ENCODE data around the gene KCNMA1.

The KCNMA1 gene

GRCh38 chr10:77498829-77499228 lies 138.8 kb downstream of the KCNMA1 start:
- Histone ChIP-seq H4K91ac (ENCODE audit: low read depth, low read length, poor library complexity) (no peak overlapping the region), H2BK5ac (ENCODE audit: low read length) (no peak overlapping the region), H3K23ac (ENCODE audit: low read depth, low read length, poor library complexity) (no peak overlapping the region), H3K18ac (ENCODE audit: low read length) (no peak overlapping the region), H3K4me2 (ENCODE audit: insufficient read depth, low read length, poor library complexity, severe bottlenecking) (no peak overlapping the region), H3K14ac (ENCODE audit: low read length) (no peak overlapping the region), H3K36me3 (replicated peaks in 1 of 2; ENCODE audit: control insufficient read depth in 2 of 2, insufficient read depth in 2 of 2, low read length in 2 of 2) (no peaks in the 10 kb centered on the region), H3K79me1 (ENCODE audit: low read depth, low read length) (no peaks in the 10 kb centered on the region), H3K4me3 (ENCODE audit: low read length in 2 of 2) (no peak overlapping the region), H3K9ac (ENCODE audit: low read depth, low read length, poor library complexity) (no peak overlapping the region), H3K4me1 (ENCODE audit: control insufficient read depth in 2 of 2, insufficient read depth in 1 of 2, low read depth in 1 of 2, low read length in 2 of 2) (peaks cover 3 to 12% of the 10 kb centered on the region in 2 donors), H2AK5ac (ENCODE audit: low read depth, low read length) (no peak overlapping the region), H2AFZ (ENCODE audit: low read length) (no peak overlapping the region), H3K9me3 (replicated peaks in 1 of 2; ENCODE audit: control insufficient read depth in 2 of 2, insufficient read depth in 1 of 2, low read depth in 1 of 2, low read length in 2 of 2) (no peaks in the 10 kb centered on the region), H3K4ac (ENCODE audit: low read length) (no peak overlapping the region), H2BK15ac (ENCODE audit: low read length) (no peak overlapping the region), H2BK12ac (ENCODE audit: low read length) (no peak overlapping the region), H3K27me3 (ENCODE audit: control insufficient read depth in 3 of 3, insufficient read depth in 3 of 3, low read depth in 1 of 3, low read length in 3 of 3) (no peaks in the 10 kb centered on the region), H3K27ac (replicated peaks; ENCODE audit: low read length) (no peak overlapping the region), H2BK120ac (ENCODE audit: low read depth, low read length) (no peak overlapping the region), H4K8ac (ENCODE audit: low read depth, low read length) (no peak overlapping the region)
- DNase-seq (ENCODE audit: low spot score), result no peak
- WGBS, 2 donors (ENCODE audit: extremely low coverage in 2 of 2, insufficient read length in 2 of 2, insufficient replicate concordance in 1 of 2), result no CpG with 5 or more reads among the region's 2 CpGs

- Histone ChIP-seq H2BK120ac (ENCODE audit: low read depth, low read length) (no peak overlapping the region), H4K8ac (ENCODE audit: low read depth, low read length) (no peak overlapping the region), H3K79me1 (ENCODE audit: low read depth, low read length) (no peaks in the 10 kb centered on the region), H3K23ac (ENCODE audit: low read depth, low read length, poor library complexity) (no peak overlapping the region), H3K9ac (ENCODE audit: low read depth, low read length, poor library complexity) (no peak overlapping the region), H2BK15ac (ENCODE audit: low read length) (no peak overlapping the region), H3K4ac (ENCODE audit: low read length) (no peak overlapping the region), H3K18ac (ENCODE audit: low read length) (no peak overlapping the region), H3K36me3 (replicated peaks in 1 of 2; ENCODE audit: control insufficient read depth in 2 of 2, insufficient read depth in 2 of 2, low read length in 2 of 2) (no peaks in the 10 kb centered on the region), H4K91ac (ENCODE audit: low read depth, low read length, poor library complexity) (no peak overlapping the region), H2AK5ac (ENCODE audit: low read depth, low read length) (no peak overlapping the region), H2AFZ (ENCODE audit: low read length) (no peak overlapping the region), H3K4me3 (ENCODE audit: low read length in 2 of 2) (no peak overlapping the region), H2BK5ac (ENCODE audit: low read length) (no peak overlapping the region), H2BK12ac (ENCODE audit: low read length) (no peak overlapping the region), H3K4me2 (ENCODE audit: insufficient read depth, low read length, poor library complexity, severe bottlenecking) (no peak overlapping the region), H3K4me1 (ENCODE audit: control insufficient read depth in 2 of 2, insufficient read depth in 1 of 2, low read depth in 1 of 2, low read length in 2 of 2) (peaks cover 3 to 12% of the 10 kb centered on the region in 2 donors), H3K27me3 (ENCODE audit: control insufficient read depth in 3 of 3, insufficient read depth in 3 of 3, low read depth in 1 of 3, low read length in 3 of 3) (no peaks in the 10 kb centered on the region), H3K14ac (ENCODE audit: low read length) (no peak overlapping the region), H3K9me3 (replicated peaks in 1 of 2; ENCODE audit: control insufficient read depth in 2 of 2, insufficient read depth in 1 of 2, low read depth in 1 of 2, low read length in 2 of 2) (no peaks in the 10 kb centered on the region), H3K27ac (replicated peaks; ENCODE audit: low read length) (no peak overlapping the region)
- no peak for DNase-seq (ENCODE audit: low spot score)
- WGBS, 2 donors (ENCODE audit: extremely low coverage in 2 of 2, insufficient read length in 2 of 2, insufficient replicate concordance in 1 of 2), result no CpG with 5 or more reads among the region's 1 CpG
Observed at GRCh38 chr10:77498210-77498609, 139.4 kb downstream of the KCNMA1 start.

GRCh38 chr10:77497748-77498147 lies 139.9 kb downstream of the KCNMA1 start:
- Histone ChIP-seq H3K4ac (ENCODE audit: low read length) (no peak overlapping the region), H3K9ac (ENCODE audit: low read depth, low read length, poor library complexity) (no peak overlapping the region)
- no peak for DNase-seq (ENCODE audit: low spot score)

GRCh38 chr10:77496941-77497420 lies 140.6 kb downstream of the KCNMA1 start:
- Histone ChIP-seq H3K4me3 (ENCODE audit: low read length in 2 of 2) (no peak overlapping the region), H2BK120ac (ENCODE audit: low read depth, low read length) (no peak overlapping the region), H2AFZ (ENCODE audit: low read length) (no peak overlapping the region), H3K9ac (ENCODE audit: low read depth, low read length, poor library complexity) (no peak overlapping the region), H4K91ac (ENCODE audit: low read depth, low read length, poor library complexity) (no peak overlapping the region), H3K14ac (ENCODE audit: low read length) (no peak overlapping the region), H4K8ac (ENCODE audit: low read depth, low read length) (no peak overlapping the region), H3K79me1 (ENCODE audit: low read depth, low read length) (no peaks in the 10 kb centered on the region), H3K9me3 (replicated peaks in 1 of 2; ENCODE audit: control insufficient read depth in 2 of 2, insufficient read depth in 1 of 2, low read depth in 1 of 2, low read length in 2 of 2) (no peaks in the 10 kb centered on the region), H3K4me2 (ENCODE audit: insufficient read depth, low read length, poor library complexity, severe bottlenecking) (no peak overlapping the region), H2AK5ac (ENCODE audit: low read depth, low read length) (no peak overlapping the region), H3K36me3 (replicated peaks in 1 of 2; ENCODE audit: control insufficient read depth in 2 of 2, insufficient read depth in 2 of 2, low read length in 2 of 2) (no peaks in the 10 kb centered on the region), H3K27ac (replicated peaks; ENCODE audit: low read length) (no peak overlapping the region), H2BK5ac (ENCODE audit: low read length) (no peak overlapping the region), H3K27me3 (ENCODE audit: control insufficient read depth in 3 of 3, insufficient read depth in 3 of 3, low read depth in 1 of 3, low read length in 3 of 3) (no peaks in the 10 kb centered on the region), H3K4ac (ENCODE audit: low read length) (no peak overlapping the region), H3K23ac (ENCODE audit: low read depth, low read length, poor library complexity) (no peak overlapping the region), H2BK12ac (ENCODE audit: low read length) (no peak overlapping the region), H2BK15ac (ENCODE audit: low read length) (no peak overlapping the region), H3K18ac (ENCODE audit: low read length) (no peak overlapping the region), H3K4me1 (ENCODE audit: control insufficient read depth in 2 of 2, insufficient read depth in 1 of 2, low read depth in 1 of 2, low read length in 2 of 2) (peaks cover 3 to 12% of the 10 kb centered on the region in 2 donors)
- DNase-seq (ENCODE audit: low spot score), result peak; percentile 26
- no CpG with 5 or more reads among the region's 3 CpGs for WGBS, 2 donors (ENCODE audit: extremely low coverage in 2 of 2, insufficient read length in 2 of 2, insufficient replicate concordance in 1 of 2)

More at GRCh38 chr10:77497748-77498147, 139.9 kb downstream of the KCNMA1 start:
- Histone ChIP-seq H3K79me1 (ENCODE audit: low read depth, low read length) (no peaks in the 10 kb centered on the region), H3K4me1 (ENCODE audit: control insufficient read depth in 2 of 2, insufficient read depth in 1 of 2, low read depth in 1 of 2, low read length in 2 of 2) (peaks cover 3 to 12% of the 10 kb centered on the region in 2 donors), H2AFZ (ENCODE audit: low read length) (no peak overlapping the region), H3K27me3 (ENCODE audit: control insufficient read depth in 3 of 3, insufficient read depth in 3 of 3, low read depth in 1 of 3, low read length in 3 of 3) (no peaks in the 10 kb centered on the region), H3K4me3 (ENCODE audit: low read length in 2 of 2) (no peak overlapping the region), H3K4me2 (ENCODE audit: insufficient read depth, low read length, poor library complexity, severe bottlenecking) (no peak overlapping the region), H2BK12ac (ENCODE audit: low read length) (no peak overlapping the region), H2BK5ac (ENCODE audit: low read length) (no peak overlapping the region), H3K9me3 (replicated peaks in 1 of 2; ENCODE audit: control insufficient read depth in 2 of 2, insufficient read depth in 1 of 2, low read depth in 1 of 2, low read length in 2 of 2) (no peaks in the 10 kb centered on the region), H3K36me3 (replicated peaks in 1 of 2; ENCODE audit: control insufficient read depth in 2 of 2, insufficient read depth in 2 of 2, low read length in 2 of 2) (no peaks in the 10 kb centered on the region), H3K18ac (ENCODE audit: low read length) (no peak overlapping the region), H3K27ac (replicated peaks; ENCODE audit: low read length) (no peak overlapping the region), H4K8ac (ENCODE audit: low read depth, low read length) (no peak overlapping the region), H2BK15ac (ENCODE audit: low read length) (no peak overlapping the region), H3K23ac (ENCODE audit: low read depth, low read length, poor library complexity) (no peak overlapping the region), H2AK5ac (ENCODE audit: low read depth, low read length) (no peak overlapping the region), H2BK120ac (ENCODE audit: low read depth, low read length) (no peak overlapping the region), H4K91ac (ENCODE audit: low read depth, low read length, poor library complexity) (no peak overlapping the region), H3K14ac (ENCODE audit: low read length) (no peak overlapping the region)

Measured in neuronal stem cell (in vitro differentiated cells).